ENCODE measurements around the gene POLR2A.

The POLR2A gene

DNA sequence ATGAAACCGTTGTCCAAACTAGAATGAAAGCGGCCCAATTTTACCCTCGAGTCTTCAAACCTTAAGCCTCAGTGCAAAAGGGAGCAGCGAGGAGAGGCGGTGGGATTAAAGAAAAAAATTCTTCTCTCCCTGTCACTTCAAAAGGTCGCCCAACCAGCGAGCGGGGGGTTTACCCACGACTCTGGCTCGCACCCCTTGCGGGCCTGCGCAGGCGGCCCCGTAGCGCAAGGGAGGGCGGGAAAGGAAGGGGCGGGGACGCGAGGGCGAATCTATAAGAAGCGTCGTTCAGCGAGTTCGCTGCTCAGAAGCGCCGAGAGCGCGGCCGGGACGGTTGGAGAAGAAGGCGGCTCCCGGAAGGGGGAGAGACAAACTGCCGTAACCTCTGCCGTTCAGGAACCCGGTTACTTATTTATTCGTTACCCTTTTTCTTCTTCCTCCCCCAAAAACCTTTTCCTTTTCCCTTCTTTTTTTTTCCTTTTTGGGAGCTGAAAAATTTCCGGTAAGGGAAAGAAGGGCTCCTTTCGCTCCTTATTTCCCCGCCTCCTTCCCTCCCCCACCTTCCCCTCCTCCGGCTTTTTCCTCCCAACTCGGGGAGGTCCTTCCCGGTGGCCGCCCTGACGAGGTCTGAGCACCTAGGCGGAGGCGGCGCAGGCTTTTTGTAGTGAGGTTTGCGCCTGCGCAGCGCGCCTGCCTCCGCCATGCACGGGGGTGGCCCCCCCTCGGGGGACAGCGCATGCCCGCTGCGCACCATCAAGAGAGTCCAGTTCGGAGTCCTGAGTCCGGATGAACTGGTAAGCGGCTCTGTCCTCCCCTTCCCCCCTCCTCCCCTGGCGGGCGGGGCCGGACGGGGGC is at the start of gene POLR2A:
TSS of gene POLR2A (plus strand) at position 300 of the 852 bp plus-strand sequence.
- peak; percentile 95 for DNase-seq (ENCODE audit: low read depth)

DNA sequence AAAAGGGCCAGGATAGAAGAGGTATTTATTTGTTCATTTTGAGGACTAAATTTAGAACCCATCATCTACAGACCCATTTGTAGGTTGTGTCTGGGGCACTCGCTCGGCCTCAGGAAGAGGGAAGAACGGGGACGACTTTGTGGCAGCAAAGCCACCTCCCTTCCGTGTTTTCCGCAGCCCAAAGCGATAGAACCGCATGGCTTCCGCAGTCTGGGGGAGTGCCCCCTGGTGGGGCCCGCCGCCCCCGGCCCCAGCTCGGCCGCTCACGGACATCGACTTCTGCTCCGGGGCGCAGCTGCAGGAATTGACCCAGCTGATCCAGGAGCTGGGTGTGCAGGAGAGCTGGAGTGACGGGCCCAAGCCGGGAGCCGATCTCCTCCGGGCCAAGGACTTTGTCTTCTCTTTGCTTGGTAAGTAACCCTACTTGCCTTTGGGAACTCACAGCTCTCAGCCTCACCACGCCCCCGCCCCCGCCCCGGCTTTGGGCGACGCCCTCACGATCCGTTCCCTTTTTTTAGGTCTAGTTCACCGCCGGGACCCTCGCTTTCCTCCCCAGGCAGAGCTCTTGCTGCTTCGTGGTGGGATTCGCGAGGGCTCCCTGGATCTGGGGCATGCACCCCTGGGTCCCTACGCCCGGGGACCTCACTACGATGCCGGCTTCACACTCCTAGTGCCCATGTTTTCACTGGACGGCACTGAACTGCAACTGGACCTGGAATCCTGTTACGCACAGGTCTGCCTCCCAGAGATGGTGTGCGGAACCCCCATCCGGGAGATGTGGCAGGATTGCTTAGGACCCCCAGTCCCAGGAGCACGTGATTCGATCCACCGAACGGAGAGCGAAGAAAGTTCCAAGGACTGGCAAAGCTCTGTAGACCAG is 48.2 kb upstream of the POLR2A start:
- no peak for DNase-seq (ENCODE audit: low read depth)

DNA sequence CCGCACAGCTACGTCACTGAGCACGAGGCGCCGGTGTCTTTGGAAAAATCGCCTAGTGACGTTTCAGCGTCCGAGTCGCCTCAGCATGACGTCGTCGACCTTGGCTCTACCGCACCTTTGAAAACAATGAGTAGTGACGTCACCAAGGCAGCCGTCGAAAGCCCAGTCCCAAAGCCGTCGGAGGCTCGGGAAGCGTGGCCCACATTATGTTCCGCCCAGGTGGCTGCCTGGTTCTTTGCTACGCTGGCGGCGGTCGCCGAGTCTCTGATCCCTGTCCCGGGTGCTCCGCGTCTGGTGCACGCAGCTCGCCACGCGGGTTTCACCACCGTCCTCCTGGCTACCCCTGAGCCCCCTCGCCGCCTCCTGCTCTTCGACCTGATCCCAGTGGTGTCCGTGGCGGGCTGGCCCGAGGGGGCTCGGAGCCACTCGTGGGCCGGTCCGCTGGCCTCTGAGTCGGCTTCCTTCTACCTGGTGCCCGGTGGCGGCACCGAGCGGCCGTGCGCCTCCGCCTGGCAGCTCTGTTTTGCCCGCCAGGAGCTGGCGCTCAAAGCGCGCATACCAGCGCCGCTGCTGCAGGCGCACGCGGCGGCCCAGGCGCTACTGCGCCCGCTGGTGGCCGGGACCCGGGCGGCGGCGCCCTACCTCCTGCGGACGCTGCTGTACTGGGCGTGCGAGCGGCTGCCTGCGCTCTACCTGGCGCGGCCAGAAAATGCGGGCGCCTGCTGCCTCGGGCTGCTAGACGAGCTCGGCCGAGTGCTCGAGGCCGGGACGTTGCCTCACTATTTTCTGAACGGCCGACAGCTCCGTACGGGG is 47.4 kb upstream of the POLR2A start:
- peak; percentile 31 for DNase-seq (ENCODE audit: low read depth)

DNA sequence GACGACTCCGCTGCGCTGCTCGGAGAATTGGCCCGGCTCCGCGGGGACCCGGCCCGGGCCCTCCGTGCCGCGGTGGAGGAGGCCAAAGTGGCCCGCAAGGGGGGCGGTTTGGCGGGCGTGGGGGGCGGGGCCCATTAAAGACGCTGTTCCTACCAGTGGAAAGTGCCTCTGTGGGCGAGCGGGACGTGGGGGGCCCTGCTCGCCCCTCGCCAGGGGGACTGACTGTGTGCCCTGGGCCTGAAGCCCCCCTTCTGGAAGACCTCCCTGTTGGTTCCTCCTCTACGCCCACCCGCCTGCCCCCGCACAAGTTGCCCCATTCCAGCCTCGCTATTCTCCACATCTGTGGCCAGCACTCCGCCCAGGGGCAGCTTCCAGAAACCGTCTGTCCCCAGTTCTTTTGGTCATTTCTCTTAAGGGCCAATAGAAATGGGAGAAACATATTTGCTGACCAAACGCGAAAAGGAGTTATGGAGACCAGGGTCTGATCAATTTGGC is 46.8 kb upstream of the POLR2A start:
- no peak for DNase-seq (ENCODE audit: low read depth)

DNA sequence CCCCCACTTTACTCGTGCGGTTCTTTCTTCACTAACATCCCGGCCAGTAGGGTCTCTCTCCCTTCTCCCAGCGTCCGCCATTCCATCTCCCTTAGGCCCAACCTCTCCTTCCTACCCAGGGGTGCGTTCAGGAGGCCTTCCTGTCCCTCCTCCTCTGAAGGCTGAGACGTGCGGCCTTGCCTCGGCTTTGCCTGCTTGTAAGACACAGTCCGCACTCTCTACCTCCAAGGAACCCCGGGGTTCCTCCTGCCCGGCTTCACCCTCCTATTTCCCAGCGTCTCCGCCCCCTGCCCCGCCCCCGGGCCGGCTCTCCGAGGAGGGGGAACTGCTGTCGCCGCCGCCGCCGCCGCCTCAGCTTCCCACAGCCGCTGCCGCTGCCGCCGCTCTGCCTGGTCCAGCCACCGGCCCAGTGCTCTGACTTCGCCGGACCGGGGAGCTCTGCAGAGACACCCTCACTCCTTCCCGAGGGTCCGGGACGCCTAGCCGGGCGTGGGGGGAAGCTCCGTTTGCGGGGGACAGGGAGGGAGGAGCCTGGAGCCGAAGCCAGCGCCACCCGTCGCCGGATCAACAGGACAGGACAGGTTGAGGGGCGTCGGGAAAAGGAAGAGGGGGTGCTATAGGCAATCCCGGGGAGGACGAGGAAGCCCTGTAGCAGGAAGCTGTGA is 46.1 kb upstream of the POLR2A start:
- no peak for DNase-seq (ENCODE audit: low read depth)

DNA sequence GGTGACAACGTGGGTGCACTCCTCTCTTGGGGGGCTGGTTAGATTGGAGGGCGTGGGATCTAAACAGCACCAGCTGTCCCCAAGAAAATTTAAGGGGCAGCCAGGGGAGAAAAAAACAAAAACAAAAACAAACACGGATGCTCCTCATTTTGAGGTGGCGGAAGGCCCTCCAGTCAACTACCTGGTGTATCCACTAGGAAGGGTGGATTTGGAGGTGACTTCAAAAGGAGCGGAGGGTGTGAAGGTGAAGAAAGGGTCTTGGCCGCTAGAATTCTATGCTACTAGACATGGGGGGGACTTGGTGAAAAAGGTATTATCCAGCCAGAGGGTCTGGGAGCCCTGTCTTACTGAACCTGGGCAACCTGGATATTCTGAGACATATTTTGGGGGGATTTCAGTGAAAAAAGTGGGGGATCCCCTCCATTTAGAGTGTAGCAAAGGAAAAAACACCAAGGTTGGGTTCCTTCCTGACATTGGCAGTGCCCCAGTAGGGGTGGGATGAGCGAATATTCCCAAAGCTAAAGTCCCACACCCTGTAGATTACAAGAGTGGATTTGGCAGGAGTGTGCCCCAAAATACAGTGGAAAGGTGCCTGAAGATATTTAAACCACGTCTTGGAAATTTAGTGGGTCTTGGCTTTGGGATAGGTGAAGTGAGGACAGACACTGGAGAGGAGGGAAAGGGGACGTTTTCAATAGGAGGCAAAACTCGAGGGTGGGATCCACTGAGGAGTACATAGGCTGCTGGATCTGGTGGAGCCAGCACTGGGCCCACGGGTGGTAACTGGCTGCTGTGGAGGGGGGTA is 45.3 kb upstream of the POLR2A start:
- DNase-seq (ENCODE audit: low read depth) = no peak

DNA sequence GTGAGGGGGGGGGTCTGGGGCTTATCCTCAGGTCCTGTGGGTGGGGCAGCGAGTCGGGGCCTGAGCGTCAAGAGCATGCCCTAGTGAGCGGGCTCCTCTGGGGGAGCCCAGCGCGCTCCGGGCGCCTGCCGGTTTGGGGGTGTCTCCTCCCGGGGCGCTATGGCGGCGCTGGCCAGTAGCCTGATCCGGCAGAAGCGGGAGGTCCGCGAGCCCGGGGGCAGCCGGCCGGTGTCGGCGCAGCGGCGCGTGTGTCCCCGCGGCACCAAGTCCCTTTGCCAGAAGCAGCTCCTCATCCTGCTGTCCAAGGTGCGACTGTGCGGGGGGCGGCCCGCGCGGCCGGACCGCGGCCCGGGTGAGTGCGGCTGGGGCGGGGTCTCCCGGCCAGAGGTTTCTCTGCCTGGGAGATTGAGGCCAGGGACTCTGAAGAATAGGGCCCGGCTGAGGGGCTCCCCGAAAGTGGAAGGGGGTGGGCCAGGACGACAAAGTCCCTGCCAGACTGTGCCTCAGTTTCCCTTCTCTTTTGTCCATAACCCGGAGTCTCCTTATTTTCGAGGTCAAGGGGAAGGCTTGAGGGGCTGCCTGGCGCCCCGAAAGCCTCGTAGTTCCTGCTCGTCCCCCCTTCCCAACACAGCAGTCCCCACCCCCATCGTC is 44.6 kb upstream of the POLR2A start, which contains the start of gene FGF11:
TSS of gene FGF11 (plus strand) at position 51 of the 651 bp plus-strand sequence. CDS start at position 160, 109 bp downstream.
- no peak for DNase-seq (ENCODE audit: low read depth)

DNA sequence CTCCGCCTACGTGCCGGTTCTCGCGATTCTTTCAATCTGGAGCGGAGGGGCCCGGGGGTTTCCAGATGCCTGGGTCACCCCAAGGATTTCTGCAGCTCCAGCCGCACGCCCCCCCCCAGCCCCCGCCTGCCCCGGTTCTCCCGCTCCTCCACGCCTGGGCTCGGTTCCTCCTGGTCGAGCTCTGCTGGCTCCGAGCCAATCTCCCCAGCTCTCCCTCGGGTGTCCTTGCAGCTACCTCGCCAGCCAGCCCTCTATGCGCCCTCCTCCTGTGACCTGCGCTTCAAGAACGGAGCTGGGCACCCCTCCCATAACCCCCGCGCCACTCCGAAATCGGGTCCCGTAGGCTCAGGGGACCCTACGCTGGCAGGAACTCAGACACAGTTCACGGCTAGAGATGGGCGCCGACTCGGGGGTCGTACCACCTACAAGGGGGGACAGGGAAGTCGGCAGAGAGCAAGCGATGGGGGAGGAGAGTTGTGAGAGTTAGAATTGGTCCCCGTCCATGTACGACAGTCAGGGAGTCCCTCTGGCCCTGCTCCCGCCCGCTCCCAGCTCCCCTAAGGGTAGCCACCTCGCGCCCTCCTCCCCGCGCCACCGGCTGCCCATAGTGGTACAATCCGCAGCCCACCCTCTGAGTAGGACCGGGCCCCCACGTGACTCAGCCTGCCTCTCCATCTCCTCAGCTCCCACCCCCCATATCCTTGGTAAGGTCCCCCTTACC is 43.9 kb upstream of the POLR2A start:
- DNase-seq (ENCODE audit: low read depth) = no peak

DNA sequence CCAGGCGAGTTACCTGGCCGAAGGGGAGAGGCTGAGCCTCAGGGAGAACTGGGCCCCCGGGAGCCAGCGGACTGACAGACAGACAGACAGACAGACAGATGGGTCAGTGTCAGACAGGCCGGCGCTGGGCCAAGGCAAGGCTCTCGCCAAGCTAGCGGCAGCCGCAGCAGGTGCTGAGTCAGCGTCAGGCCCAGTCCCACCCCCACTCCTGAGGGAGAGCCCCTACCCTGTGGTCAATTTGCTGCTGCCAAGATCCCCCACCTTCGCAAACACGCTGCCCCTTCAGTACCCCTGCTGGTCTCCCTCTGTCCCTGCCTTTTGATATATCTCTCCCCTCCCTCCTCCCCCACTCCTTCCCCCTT is 43.4 kb upstream of the POLR2A start:
- DNase-seq (ENCODE audit: low read depth) = no peak

DNA sequence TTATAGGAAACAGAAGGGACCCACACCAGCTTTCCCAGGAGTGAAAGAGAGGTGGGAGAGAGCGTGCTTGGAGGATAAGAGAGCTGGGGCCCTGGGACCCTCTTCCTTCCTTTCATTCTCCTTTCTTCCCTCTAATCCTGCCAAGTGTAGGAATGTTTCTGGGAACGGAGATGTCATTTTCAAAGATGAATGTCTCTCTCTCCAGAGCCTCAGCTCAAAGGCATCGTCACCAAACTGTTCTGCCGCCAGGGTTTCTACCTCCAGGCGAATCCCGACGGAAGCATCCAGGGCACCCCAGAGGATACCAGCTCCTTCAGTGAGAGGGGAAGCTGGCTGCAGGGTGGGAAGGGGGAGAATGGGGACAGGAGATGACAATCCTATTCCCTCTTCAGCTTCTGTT is 42.9 kb upstream of the POLR2A start:
- DNase-seq (ENCODE audit: low read depth) = no peak

DNA sequence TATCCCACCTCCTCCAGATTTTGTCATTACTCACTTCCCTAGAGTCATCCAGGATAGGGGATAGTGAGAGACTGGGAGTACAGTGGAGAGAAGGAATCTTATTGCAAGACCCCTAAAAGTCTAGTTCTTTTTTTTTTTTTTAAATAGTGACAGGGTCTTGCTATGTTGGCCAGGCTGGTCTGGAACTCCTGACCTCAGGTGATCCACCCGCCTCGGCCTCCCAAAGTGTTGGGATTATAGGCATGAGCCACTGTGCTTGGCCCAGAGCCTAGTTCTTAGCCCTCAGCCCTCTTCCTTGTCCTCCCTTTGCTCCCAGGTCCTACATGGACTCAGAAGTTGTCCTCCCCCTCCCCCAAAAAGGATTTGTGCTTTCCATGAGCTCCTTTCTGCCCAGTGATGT is 42.0 kb upstream of the POLR2A start:
- no peak for DNase-seq (ENCODE audit: low read depth)

DNA sequence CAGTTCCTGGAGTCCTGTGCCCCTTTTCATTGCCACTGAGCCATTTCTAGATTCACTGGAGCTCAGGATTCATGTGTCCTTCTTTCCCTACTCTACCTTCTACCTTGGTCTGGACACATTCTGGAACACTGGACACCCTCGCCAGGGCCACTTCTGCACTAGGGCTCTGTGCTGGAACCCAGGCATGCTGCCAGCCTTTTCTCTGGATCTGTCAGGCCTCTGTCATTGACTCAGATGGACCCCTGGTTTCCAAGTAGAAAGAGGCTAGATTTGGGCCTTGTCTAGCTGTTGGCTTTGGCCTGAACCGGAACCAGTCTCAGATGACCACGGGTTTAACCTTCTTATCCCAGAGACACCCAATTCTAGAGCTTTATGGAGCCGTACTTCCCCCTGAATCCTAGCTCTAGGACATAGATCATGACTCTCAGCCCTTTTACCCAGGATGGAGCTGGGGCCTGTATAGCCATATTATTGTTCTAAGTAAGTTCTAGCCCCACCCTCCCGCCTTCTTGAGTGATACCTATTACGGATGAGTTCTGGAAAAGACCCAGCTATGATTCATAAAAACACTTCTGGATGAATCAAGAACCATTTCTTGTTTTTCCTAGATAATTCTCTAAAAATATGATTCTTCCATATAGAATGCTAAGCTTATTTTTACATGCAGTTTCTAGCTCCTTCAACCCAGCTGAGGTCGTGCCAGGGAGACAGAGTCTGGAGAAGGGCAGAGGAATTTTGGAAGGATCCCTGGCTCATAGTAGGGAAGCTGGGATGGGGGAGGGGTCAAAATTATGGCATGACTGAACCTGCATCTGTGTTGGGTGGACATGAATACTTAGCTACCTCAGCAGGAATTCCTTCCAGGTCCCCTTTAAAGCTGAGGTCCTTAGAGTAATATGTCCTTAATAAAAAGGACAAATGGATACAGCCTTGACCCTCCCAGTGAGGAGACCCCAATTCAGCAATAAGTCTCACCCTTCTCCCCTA is 40.4 kb upstream of the POLR2A start:
- DNase-seq (ENCODE audit: low read depth) = no peak

DNA sequence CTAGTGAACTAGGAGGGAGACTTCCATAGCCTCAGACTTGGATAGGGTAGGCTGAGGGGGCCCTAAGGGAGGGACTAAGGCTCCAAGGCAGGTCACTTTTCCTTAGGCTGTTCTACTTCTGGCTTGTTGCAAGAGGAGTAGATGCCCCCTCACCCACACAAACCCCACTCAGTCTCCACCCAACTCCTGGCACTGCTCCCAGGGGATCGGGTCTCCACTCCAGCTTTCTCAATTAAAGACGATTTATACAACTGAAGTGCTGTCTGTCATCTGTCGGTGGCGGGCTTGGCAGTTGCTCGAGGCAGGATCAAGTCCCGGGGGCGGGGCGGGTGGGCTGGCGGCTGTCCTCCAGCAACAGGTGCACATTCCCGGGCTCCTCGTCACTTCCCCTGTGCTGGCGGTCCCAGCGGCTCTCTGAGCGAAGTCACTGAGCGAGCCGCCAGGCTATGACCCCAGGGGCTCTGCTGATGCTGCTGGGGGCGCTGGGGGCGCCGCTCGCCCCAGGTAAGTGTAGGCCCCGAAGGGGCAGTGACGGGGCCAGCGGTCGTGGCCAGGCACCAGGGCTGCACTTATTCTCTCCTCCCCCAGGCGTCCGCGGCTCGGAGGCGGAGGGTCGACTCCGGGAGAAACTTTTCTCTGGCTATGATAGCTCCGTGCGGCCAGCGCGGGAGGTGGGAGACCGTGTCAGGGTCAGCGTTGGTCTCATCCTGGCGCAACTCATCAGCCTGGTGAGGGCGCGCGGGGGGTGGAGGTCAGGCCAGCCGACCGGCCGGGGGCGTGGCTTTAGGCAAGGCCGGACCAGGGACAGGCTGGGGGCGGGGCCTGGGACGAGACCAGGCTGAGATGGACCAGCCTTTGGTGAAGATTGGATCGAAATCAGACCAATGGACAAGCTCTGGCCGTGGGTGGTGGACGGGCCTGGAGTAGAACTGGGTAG is 39.2 kb upstream of the POLR2A start, which contains the start of gene CHRNB1:
TSS of gene CHRNB1 (plus strand) at position 380 of the 937 bp plus-strand sequence. CDS start at position 447, 67 bp downstream.
- no peak for DNase-seq (ENCODE audit: low read depth)

DNA sequence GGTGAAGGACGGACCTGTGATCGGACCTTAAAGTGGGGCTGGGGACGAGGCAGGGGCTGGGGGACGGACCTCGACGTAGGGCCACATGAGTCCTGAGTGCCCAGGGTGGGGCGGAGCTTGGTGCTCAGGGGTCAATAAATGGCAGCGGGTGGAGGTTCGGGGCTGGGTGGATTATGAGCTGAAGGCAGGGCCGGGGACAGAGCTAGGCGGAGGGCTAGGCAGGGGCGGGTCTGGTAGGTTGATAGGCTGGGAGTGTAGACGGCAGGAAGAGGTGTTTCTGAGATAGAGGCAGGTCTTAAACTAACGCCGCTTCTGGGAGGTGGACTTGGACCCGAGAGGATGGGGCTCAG is 38.6 kb upstream of the POLR2A start:
- DNase-seq (ENCODE audit: low read depth) = no peak

DNA sequence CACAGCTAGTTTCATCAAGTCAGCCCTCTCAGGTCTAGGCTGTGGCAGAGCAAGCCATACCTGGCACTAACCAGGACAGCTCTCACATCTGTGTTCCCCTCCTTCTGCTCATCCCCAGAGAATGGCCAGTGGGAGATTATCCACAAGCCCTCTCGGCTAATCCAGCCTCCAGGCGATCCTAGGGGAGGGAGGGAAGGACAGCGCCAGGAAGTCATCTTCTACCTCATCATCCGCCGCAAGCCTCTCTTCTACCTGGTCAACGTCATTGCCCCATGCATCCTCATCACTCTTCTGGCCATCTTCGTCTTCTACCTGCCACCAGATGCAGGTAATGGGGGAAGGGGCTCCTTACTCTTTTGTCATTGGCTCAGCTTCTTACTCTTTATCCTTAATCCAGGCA is 35.7 kb upstream of the POLR2A start:
- DNase-seq (ENCODE audit: low read depth) = no peak

DNA sequence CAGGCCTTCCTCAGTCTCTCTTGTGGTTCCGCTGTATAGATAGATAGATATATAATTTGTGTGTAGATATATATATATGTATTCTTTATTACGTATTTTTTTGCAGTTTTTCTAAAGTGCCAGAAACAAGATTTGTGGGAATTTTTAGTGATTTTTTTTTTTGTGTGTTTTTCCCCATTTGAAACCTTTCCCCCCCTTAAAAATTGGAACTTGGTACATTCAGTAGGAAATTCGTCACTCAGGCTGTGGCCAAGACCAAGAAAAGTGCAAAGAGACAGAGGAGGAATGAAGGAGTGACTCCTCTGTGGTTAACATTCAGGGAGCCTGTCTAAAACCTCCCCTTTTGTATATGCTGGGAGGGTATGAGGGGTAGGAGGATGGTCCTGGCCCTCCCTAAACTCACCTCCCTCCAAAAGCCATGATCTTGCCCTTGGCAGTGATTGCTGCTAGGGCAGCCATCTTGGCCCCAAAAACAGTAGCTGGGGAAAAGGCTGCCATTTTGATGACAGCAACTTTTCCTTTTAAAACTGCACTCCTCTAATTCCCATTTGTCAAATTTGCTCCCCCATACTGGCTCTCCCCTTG is 24.1 kb upstream of the POLR2A start:
- no peak for DNase-seq (ENCODE audit: low read depth)

All from stimulated activated CD8-positive, alpha-beta memory T cell treated with anti-CD3 and anti-CD28 coated beads, Interleukin-7, amount 100 ng/mL, for 24 hours (primary cell).